GM13976 (cell line): ENCODE results near the gene PSMB11.

Experiments
- DNase-seq: peaks from one replicate; pipeline ENCODE4 v3.0.0; 2012; ENCODE audit warnings: low spot score
- CTCF ChIP-seq: IDR thresholded peaks from 2 replicates; pipeline ENCODE4 v1.5.1; 2012; ENCODE audit warnings: borderline replicate concordance, mild to moderate bottlenecking; ENCODE audit not compliant: insufficient read depth; ENCODE audit errors: extremely low read depth, missing control alignments, control extremely low read depth
- in situ Hi-C: fragments of 300-500 bp; cut with MboI; formaldehyde crosslinking; loops from one replicate; pipeline ENCODE4 v1.12.0; 2022; ENCODE audit warnings: low sequenced_read_pairs, mixed read lengths, inconsistent platforms; ENCODE audit not compliant: unreplicated experiment

Gene PSMB11

GRCh38 chr14:23043145-23043544 lies 1.1 kb downstream of the PSMB11 start:
- DNase-seq, result no peak
- in situ Hi-C loops, result no loop called here
- TF ChIP-seq CTCF, result no peak

- TF ChIP-seq CTCF, result no peak
- no peak for DNase-seq
- in situ Hi-C loops, result no loop called here
Measured at GRCh38 chr14:23043754-23044153, 1.7 kb downstream of the PSMB11 start.

- no peak for TF ChIP-seq CTCF
- DNase-seq, result no peak
- in situ Hi-C loops, result no loop called here
Measured at GRCh38 chr14:23044840-23045239, 2.8 kb downstream of the PSMB11 start.

DNA sequence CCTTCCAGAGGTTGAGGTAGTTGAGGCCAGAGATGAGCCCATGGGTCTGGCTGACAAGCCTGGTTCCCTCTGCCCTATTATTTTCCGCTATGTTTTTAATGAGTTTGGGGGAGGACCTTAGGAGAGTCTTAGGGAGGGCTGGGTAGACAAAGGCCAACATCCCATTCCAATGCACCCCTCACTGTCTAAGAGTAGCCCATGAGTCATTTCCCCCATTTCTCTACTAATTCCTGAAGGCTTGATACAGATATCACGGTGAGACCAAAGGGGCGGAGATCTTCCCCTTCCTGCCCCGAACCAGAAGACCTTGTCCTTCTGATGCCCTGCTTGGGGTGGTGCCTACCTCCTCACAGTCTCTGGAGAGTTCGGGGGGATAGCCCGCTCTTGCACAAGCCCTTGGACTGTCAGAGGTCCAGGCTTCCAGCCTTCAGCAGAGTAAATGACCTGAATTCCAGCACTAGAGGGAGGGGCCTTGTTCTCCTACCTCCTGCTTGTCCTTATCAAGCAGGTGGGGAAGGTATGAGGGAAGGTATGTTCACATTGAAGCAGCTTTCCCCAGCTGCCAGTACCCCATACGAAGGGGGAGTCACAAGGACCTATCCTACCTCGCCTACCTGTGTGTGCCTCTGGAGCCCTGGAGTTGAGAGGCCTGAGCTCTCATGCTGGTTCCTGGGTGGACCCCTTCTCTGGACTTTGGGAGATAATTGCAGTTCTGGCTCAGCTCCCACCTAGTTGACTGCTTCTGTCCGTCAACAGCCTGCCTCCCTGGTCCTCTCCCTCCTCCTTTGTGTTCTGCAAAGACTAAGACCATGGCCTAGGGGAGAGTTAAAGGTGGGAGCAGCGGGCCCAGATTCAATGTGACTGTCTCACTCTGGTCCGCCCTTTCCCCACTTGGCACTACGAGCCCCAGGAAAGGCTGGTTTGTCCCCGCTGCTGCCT lies 3.7 kb downstream of the PSMB11 start:
- TF ChIP-seq CTCF, result no peak
- in situ Hi-C loops, result no loop called here
- no peak for DNase-seq

- no peak for DNase-seq
- no peak for TF ChIP-seq CTCF
- in situ Hi-C loops, result no loop called here
Measured at GRCh38 chr14:23047034-23047634, 5.1 kb downstream of the PSMB11 start.

GRCh38 chr14:23047751-23048693 lies 6.0 kb downstream of the PSMB11 start:
- TF ChIP-seq CTCF, result no peak
- no peak for DNase-seq
- in situ Hi-C loops, result no loop called here
